Neural progenitor cell (in vitro differentiated cells): Measurements from ENCODE around the gene USP2. TPM values are rescaled to one million over a fixed set of nuclear protein-coding genes. Genes with fewer than 3 reads are reported as not detected.

Source experiments
- DNase-seq: peaks from one replicate; pipeline ENCODE4 v3.0.0-alpha.2; 2016; ENCODE audit warnings: low spot score
- H2AFZ ChIP-seq: fragments of 200-600 bp; sonication (generic); replicated peaks from 2 replicates; pipeline ENCODE4 v1.6.1; 2016; ENCODE audit warnings: antibody characterized with exemption
- H3F3A ChIP-seq: fragments of 200-600 bp; sonication (generic); 2 replicates; pipeline ENCODE4 v1.6.1; 2016; ENCODE audit warnings: antibody characterized with exemption, low read depth
- H3K27ac ChIP-seq: fragments of 200-600 bp; sonication (generic); 2 replicates; pipeline ENCODE4 v1.5.1; 2016; ENCODE audit warnings: mild to moderate bottlenecking
- H3K27me3 ChIP-seq: fragments of 200-600 bp; sonication (generic); 2 replicates; pipeline ENCODE4 v1.6.1; 2016; ENCODE audit warnings: mild to moderate bottlenecking, moderate library complexity
- H3K36me3 ChIP-seq: fragments of 200-600 bp; sonication (generic); 2 replicates; pipeline ENCODE4 v1.5.1; 2016
- H3K4me1 ChIP-seq: fragments of 200-600 bp; sonication (generic); 2 replicates; pipeline ENCODE4 v1.6.1; 2016; ENCODE audit warnings: mixed run types
- H3K4me2 ChIP-seq: fragments of 200-600 bp; sonication (generic); 2 replicates; pipeline ENCODE4 v1.6.1; 2016
- H3K4me3 ChIP-seq: fragments of 200-600 bp; sonication (generic); 2 replicates; pipeline ENCODE4 v1.5.1; 2016
- H3K79me2 ChIP-seq: fragments of 200-600 bp; sonication (generic); 2 replicates; pipeline ENCODE4 v1.6.1; 2016; ENCODE audit warnings: low read depth
- H3K9ac ChIP-seq: fragments of 200-600 bp; sonication (generic); 2 replicates; pipeline ENCODE4 v1.6.1; 2016
- H3K9me3 ChIP-seq: fragments of 200-600 bp; sonication (generic); 2 replicates; pipeline ENCODE4 v1.5.1; 2016; ENCODE audit warnings: low read depth
- H4K20me1 ChIP-seq: fragments of 200-600 bp; sonication (generic); 2 replicates; pipeline ENCODE4 v1.6.1; 2016; ENCODE audit warnings: low read depth
- H3K27ac Mint-ChIP-seq: 3 replicates; pipeline ENCODE4 v1.8.0; 2021; ENCODE audit warnings: mixed read lengths
- H3K27me3 Mint-ChIP-seq: 2 replicates; pipeline ENCODE4 v1.8.0; 2022; ENCODE audit warnings: low read depth, mild to moderate bottlenecking, inconsistent platforms, moderate library complexity, mixed read lengths; ENCODE audit not compliant: insufficient read depth
- H3K36me3 Mint-ChIP-seq: 3 replicates; pipeline ENCODE4 v1.8.0; 2021; ENCODE audit warnings: mixed read lengths
- H3K4me1 Mint-ChIP-seq: 3 replicates; pipeline ENCODE4 v1.8.0; 2021; ENCODE audit warnings: mixed read lengths
- H3K4me3 Mint-ChIP-seq: 3 replicates; pipeline ENCODE4 v1.8.0; 2021; ENCODE audit warnings: mild to moderate bottlenecking, moderate library complexity, mixed read lengths
- H3K9me3 Mint-ChIP-seq: 3 replicates; pipeline ENCODE4 v1.8.0; 2020; ENCODE audit warnings: mixed read lengths
- CTCF ChIP-seq: fragments of 200-600 bp; sonication (generic); IDR thresholded peaks from 2 replicates; pipeline ENCODE4 v1.5.1; 2017; ENCODE audit warnings: antibody characterized with exemption, mild to moderate bottlenecking
- EZH2 ChIP-seq: fragments of 200-600 bp; sonication (generic); IDR thresholded peaks from 2 replicates; pipeline ENCODE4 v1.6.1; 2017; ENCODE audit warnings: antibody characterized with exemption, mild to moderate bottlenecking, moderate library complexity
- EZH2phosphoT487 ChIP-seq: fragments of 200-600 bp; sonication (generic); IDR thresholded peaks from 2 replicates; pipeline ENCODE4 v1.6.1; 2017; ENCODE audit warnings: antibody characterized with exemption
- total RNA-seq: library from RNA; depleted of rRNA; stranded (reverse); fragments of >200 nt; gene quantifications from 2 replicates; pipeline ENCODE4 v1.2.3, GENCODE V29; 2015; ENCODE audit warnings: low replicate concordance

The USP2 gene
- total RNA-seq, 1 donor from 2014 or later: 2.6 TPM

GRCh38 chr11:119378851-119379465 is 2.5 kb downstream of the USP2 start:
- peaks cover 66% of the 10 kb centered on the region for H3F3A ChIP-seq
- Mint-ChIP-seq H3K36me3 (no peaks in the 10 kb centered on the region), H3K4me3 (peak overlapping the region; percentile 43), H3K9me3 (no peaks in the 10 kb centered on the region), H3K4me1 (peaks cover 47% of the 10 kb centered on the region), H3K27me3 (peaks cover 6% of the 10 kb centered on the region), H3K27ac (no peak overlapping the region)
- H3K79me2 ChIP-seq: no peaks in the 10 kb centered on the region
- no peak overlapping the region for H3K27ac ChIP-seq
- peaks cover 6% of the 10 kb centered on the region for H4K20me1 ChIP-seq
- H2AFZ ChIP-seq: no peak overlapping the region
- H3K4me3 ChIP-seq: peak overlapping the region; percentile 33
- peaks cover 68% of the 10 kb centered on the region for H3K4me1 ChIP-seq
- H3K9ac ChIP-seq: no peak overlapping the region
- H3K36me3 ChIP-seq: no peaks in the 10 kb centered on the region
- peak overlapping the region; percentile 81 for H3K4me2 ChIP-seq
- H3K27me3 ChIP-seq: peaks cover 17% of the 10 kb centered on the region
- TF ChIP-seq EZH2 (no peak), EZH2phosphoT487 (no peak), CTCF (no peak)
- no peaks in the 10 kb centered on the region for H3K9me3 ChIP-seq
- DNase-seq: peak; percentile 65

DNA sequence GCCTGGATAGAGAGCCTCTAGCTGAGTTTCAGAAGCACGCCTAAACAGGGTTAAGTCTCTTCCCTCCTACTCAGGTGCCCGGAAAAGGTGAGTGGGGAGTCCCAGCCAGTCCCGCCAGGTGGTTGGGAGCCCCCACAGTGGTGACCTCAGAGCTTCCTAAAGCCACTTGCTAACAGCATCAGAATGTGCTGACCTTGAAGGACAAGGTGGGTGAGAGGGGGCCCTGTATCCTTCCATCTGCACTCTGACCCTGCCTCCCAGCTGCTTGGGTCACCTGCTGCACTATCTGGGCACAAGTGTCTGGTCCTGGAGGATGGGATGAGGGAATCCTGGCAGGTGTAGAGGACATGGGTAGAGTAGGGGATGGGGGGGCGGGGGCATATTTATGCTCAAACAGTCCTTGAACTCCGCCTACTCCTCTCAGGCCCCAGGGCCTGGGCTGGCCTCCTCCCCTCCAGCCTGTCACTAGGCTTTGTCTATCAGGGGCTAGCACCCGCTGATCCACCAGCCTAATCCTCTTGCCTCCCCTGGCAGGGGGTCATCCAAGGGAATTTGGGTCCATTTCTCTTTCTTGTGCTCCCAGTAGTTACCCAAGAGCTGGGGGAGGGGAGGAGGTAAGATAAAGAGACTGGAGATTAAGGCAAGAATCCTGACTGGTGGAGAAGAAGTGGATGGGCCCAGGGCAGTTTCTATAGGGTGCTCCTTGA is 3.4 kb downstream of the USP2 start:
- Mint-ChIP-seq H3K27me3 (peaks cover 6% of the 10 kb centered on the region), H3K36me3 (no peaks in the 10 kb centered on the region), H3K9me3 (no peaks in the 10 kb centered on the region), H3K4me1 (peaks cover 50% of the 10 kb centered on the region), H3K4me3 (peak overlapping the region; percentile 43), H3K27ac (peak overlapping the region; percentile 74)
- DNase-seq: peak; percentile 86
- H3K36me3 ChIP-seq: no peaks in the 10 kb centered on the region
- H2AFZ ChIP-seq: no peak overlapping the region
- no peaks in the 10 kb centered on the region for H3K79me2 ChIP-seq
- H3K9me3 ChIP-seq: no peaks in the 10 kb centered on the region
- peaks cover 6% of the 10 kb centered on the region for H4K20me1 ChIP-seq
- peaks cover 66% of the 10 kb centered on the region for H3F3A ChIP-seq
- H3K27ac ChIP-seq: no peak overlapping the region
- H3K4me3 ChIP-seq: peak overlapping the region; percentile 33
- H3K4me2 ChIP-seq: peak overlapping the region; percentile 81
- TF ChIP-seq EZH2phosphoT487: no peak
- TF ChIP-seq CTCF: no peak
- no peak for TF ChIP-seq EZH2
- H3K4me1 ChIP-seq: peaks cover 71% of the 10 kb centered on the region
- H3K9ac ChIP-seq: no peak overlapping the region
- peaks cover 11% of the 10 kb centered on the region for H3K27me3 ChIP-seq

DNA sequence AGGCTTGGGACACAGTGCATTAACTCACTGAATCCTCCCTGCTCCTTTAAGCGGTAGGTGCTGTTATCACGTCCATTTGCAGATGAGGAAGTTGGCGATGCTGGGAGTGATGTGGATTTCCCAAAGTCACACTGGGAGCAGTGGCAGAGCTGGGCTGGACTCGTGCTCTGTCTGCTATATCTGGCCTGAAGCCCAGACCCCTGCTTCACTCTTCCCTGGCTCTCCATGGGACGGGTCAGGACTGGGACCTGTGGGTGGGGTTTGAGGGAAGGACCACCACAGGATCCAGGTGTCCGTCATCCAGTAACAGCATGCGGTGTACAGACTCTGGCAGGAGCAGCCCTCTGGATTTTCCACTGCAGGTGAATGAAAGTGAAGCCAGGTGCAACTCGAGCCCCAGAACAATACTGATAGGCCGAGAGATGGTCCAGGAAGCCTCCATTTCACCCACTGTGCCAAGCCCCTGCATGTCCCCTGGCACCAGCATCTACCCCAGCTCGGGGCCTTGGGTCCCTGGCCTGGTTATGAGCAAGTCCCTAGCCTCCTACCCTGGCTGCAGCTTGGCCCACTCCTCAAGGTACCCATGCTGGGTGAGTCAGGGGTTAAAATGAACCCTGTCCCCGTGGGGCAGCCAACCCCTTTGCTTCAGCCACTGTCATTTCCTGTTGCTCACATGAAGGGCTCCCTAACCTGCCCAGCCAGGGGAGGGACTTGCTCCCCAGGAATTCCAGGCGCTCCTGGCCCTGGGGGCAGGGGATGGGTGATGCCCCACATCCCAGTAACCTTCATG is 4.2 kb downstream of the USP2 start:
- peaks cover 6% of the 10 kb centered on the region for H3K27me3 Mint-ChIP-seq
- H3F3A ChIP-seq: peaks cover 64% of the 10 kb centered on the region
- no peak overlapping the region for H3K27ac Mint-ChIP-seq
- no peak overlapping the region for H3K4me3 Mint-ChIP-seq
- peaks cover 71% of the 10 kb centered on the region for H3K4me1 ChIP-seq
- no peaks in the 10 kb centered on the region for H3K9me3 ChIP-seq
- no peak overlapping the region for H3K4me3 ChIP-seq
- H2AFZ ChIP-seq: no peak overlapping the region
- H3K4me2 ChIP-seq: peak overlapping the region; percentile 81
- no peaks in the 10 kb centered on the region for H3K9me3 Mint-ChIP-seq
- H3K27ac ChIP-seq: no peak overlapping the region
- peaks cover 6% of the 10 kb centered on the region for H4K20me1 ChIP-seq
- DNase-seq: no peak
- no peak overlapping the region for H3K9ac ChIP-seq
- peaks cover 50% of the 10 kb centered on the region for H3K4me1 Mint-ChIP-seq
- H3K27me3 ChIP-seq: peaks cover 3% of the 10 kb centered on the region
- H3K36me3 Mint-ChIP-seq: no peaks in the 10 kb centered on the region
- no peaks in the 10 kb centered on the region for H3K79me2 ChIP-seq
- TF ChIP-seq EZH2phosphoT487 (no peak), EZH2 (no peak), CTCF (no peak)
- no peaks in the 10 kb centered on the region for H3K36me3 ChIP-seq
